Smooth muscle cell (in vitro differentiated cells): ENCODE results near the gene WASHC1. TPM values are rescaled to one million over a fixed set of nuclear protein-coding genes. Genes with fewer than 3 reads are reported as not detected.
"Not testable (repeated sequence)": the region's sequence is repeated elsewhere in the genome, so short reads cannot be mapped to it uniquely, and the experiment has no call there.

ENCODE experiments used
- DNase-seq: peaks from one replicate; lab custom pipeline; 2025; ENCODE audit not compliant: unreplicated experiment; lab: John Stamatoyannopoulos, UW
- H2AFZ ChIP-seq: fragments of 200-600 bp; sonication (generic); 2 replicates; pipeline ENCODE4 v1.6.0; 2016; ENCODE audit warnings: antibody characterized with exemption, low read depth, mild to moderate bottlenecking
- H3F3A ChIP-seq: fragments of 200-600 bp; sonication (generic); 2 replicates; pipeline ENCODE4 v1.6.0; 2017; ENCODE audit warnings: antibody characterized with exemption, low read depth
- H3K27ac ChIP-seq: fragments of 200-600 bp; sonication (generic); 2 replicates; pipeline ENCODE4 v1.5.1; 2016; ENCODE audit warnings: low read depth, mild to moderate bottlenecking
- H3K27me3 ChIP-seq: fragments of 200-600 bp; sonication (generic); 2 replicates; pipeline ENCODE4 v1.6.1; 2016; ENCODE audit warnings: low read depth, mild to moderate bottlenecking
- H3K36me3 ChIP-seq: fragments of 200-600 bp; sonication (generic); 2 replicates; pipeline ENCODE4 v1.5.1; 2016; ENCODE audit warnings: low read depth
- H3K4me1 ChIP-seq: fragments of 200-600 bp; sonication (generic); 2 replicates; pipeline ENCODE4 v1.5.1; 2016; ENCODE audit warnings: low read depth
- H3K4me2 ChIP-seq: fragments of 200-600 bp; sonication (generic); 2 replicates; pipeline ENCODE4 v1.6.0; 2016; ENCODE audit warnings: mild to moderate bottlenecking
- H3K4me3 ChIP-seq: fragments of 200-600 bp; sonication (generic); 2 replicates; pipeline ENCODE4 v1.5.1; 2016; ENCODE audit warnings: mild to moderate bottlenecking
- H3K79me2 ChIP-seq: fragments of 200-600 bp; sonication (generic); 2 replicates; pipeline ENCODE4 v1.6.0; 2016; ENCODE audit warnings: low read depth, mild to moderate bottlenecking
- H3K9ac ChIP-seq: fragments of 200-600 bp; sonication (generic); 2 replicates; pipeline ENCODE4 v1.6.0; 2016; ENCODE audit warnings: low read depth
- H3K9me3 ChIP-seq: fragments of 200-600 bp; sonication (generic); replicated peaks from 2 replicates; pipeline ENCODE4 v1.5.1; 2016; ENCODE audit warnings: low read depth
- H4K20me1 ChIP-seq: fragments of 200-600 bp; sonication (generic); 2 replicates; pipeline ENCODE4 v1.6.0; 2016; ENCODE audit warnings: low read depth
- WGBS: methylation state at CpG from one replicate; pipeline ENCODE4 v1.1.7; 2016; ENCODE audit warnings: low lambda C conversion rate; 5-methylcytosine and 5-hydroxymethylcytosine counted together
- polyA plus RNA-seq: library from polyadenylated mRNA; unstranded; fragments of >200 nt; fragmentation: Nextera tagmentation; extraction: Ambion mirVana; gene quantifications from 2 replicates; pipeline ENCODE4 v1.2.1, GENCODE V29; 2016
- total RNA-seq: library from RNA; depleted of rRNA; stranded (reverse); fragments of >200 nt; gene quantifications from 2 replicates; pipeline ENCODE4 v1.2.3, GENCODE V29; 2014

Gene WASHC1
- total and polyA plus RNA-seq, 2 experiments from 2014 or later: 4.0 to 9.9 TPM

- H3K27me3 ChIP-seq: not testable (repeated sequence)
Observed at GRCh38 chr9:48190-48842, 19.1 kb upstream of the WASHC1 start.

GRCh38 chr9:46639-47271 lies 17.5 kb upstream of the WASHC1 start:
- H3K36me3 ChIP-seq, H3K4me2 ChIP-seq, H3K9me3 ChIP-seq, H3K27ac ChIP-seq, H3K79me2 ChIP-seq, H4K20me1 ChIP-seq, DNase-seq, H3F3A ChIP-seq, H3K4me3 ChIP-seq, H2AFZ ChIP-seq, H3K27me3 ChIP-seq, H3K9ac ChIP-seq, H3K4me1 ChIP-seq: not testable (repeated sequence)
- 88% methylated on average over 11 of the region's 12 CpGs for WGBS

More at GRCh38 chr9:48190-48842, 19.1 kb upstream of the WASHC1 start:
- not testable (repeated sequence) for DNase-seq, H3K4me3 ChIP-seq, H3K4me1 ChIP-seq, H3K27ac ChIP-seq, H3K4me2 ChIP-seq, H3K9me3 ChIP-seq, H2AFZ ChIP-seq, H3K36me3 ChIP-seq, H3F3A ChIP-seq, H3K79me2 ChIP-seq, H3K9ac ChIP-seq, H4K20me1 ChIP-seq
- 75% methylated on average over 5 of the region's 5 CpGs for WGBS

GRCh38 chr9:46164-46563 lies 16.9 kb upstream of the WASHC1 start:
- not testable (repeated sequence) for H3K9ac ChIP-seq, H3K27ac ChIP-seq, DNase-seq, H3K4me1 ChIP-seq, H3K4me3 ChIP-seq, H2AFZ ChIP-seq, H3K9me3 ChIP-seq, H3K36me3 ChIP-seq, H3K79me2 ChIP-seq, H3K4me2 ChIP-seq, H3F3A ChIP-seq, H4K20me1 ChIP-seq, H3K27me3 ChIP-seq
- WGBS: 47% methylated on average over 6 of the region's 6 CpGs

- not testable (repeated sequence) for H4K20me1 ChIP-seq, H3K9me3 ChIP-seq, H3K27me3 ChIP-seq, H3F3A ChIP-seq, H3K4me2 ChIP-seq, DNase-seq, H3K9ac ChIP-seq, H3K4me1 ChIP-seq, H3K27ac ChIP-seq, H2AFZ ChIP-seq, H3K79me2 ChIP-seq, H3K4me3 ChIP-seq, H3K36me3 ChIP-seq
- WGBS: 93% methylated on average over 16 of the region's 16 CpGs
Observed at GRCh38 chr9:45180-45878, 16.1 kb upstream of the WASHC1 start.

GRCh38 chr9:44416-44815 lies 15.2 kb upstream of the WASHC1 start:
- not testable (repeated sequence) for H2AFZ ChIP-seq, H4K20me1 ChIP-seq, H3K27me3 ChIP-seq, H3K36me3 ChIP-seq, H3F3A ChIP-seq, H3K27ac ChIP-seq, H3K4me3 ChIP-seq, H3K79me2 ChIP-seq, H3K9ac ChIP-seq, H3K4me2 ChIP-seq, H3K4me1 ChIP-seq, DNase-seq, H3K9me3 ChIP-seq
- WGBS: 64% methylated on average over 3 of the region's 3 CpGs

- H2AFZ ChIP-seq, H3K4me2 ChIP-seq, H3K36me3 ChIP-seq, DNase-seq, H3F3A ChIP-seq, H3K4me3 ChIP-seq, H3K9me3 ChIP-seq, H3K79me2 ChIP-seq, H3K9ac ChIP-seq, H3K4me1 ChIP-seq, H4K20me1 ChIP-seq, H3K27ac ChIP-seq, H3K27me3 ChIP-seq: not testable (repeated sequence)
- 81% methylated on average over 3 of the region's 3 CpGs for WGBS
Observed at GRCh38 chr9:43636-44035, 14.4 kb upstream of the WASHC1 start.

GRCh38 chr9:43116-43515 lies 13.9 kb upstream of the WASHC1 start:
- not testable (repeated sequence) for H3K4me3 ChIP-seq, DNase-seq

GRCh38 chr9:41819-42218 lies 12.6 kb upstream of the WASHC1 start:
- not testable (repeated sequence) for H3K27me3 ChIP-seq, H4K20me1 ChIP-seq, H3K9ac ChIP-seq, H3F3A ChIP-seq, H3K9me3 ChIP-seq, H3K4me1 ChIP-seq, H2AFZ ChIP-seq, H3K4me3 ChIP-seq, H3K79me2 ChIP-seq, H3K27ac ChIP-seq, DNase-seq, H3K4me2 ChIP-seq, H3K36me3 ChIP-seq
- WGBS: 94% methylated on average over 2 of the region's 2 CpGs

More at GRCh38 chr9:43116-43515, 13.9 kb upstream of the WASHC1 start:
- H2AFZ ChIP-seq, H3K9ac ChIP-seq, H3K4me2 ChIP-seq, H3K4me1 ChIP-seq, H3K27me3 ChIP-seq, H3K36me3 ChIP-seq, H3F3A ChIP-seq, H3K9me3 ChIP-seq, H3K79me2 ChIP-seq, H4K20me1 ChIP-seq, H3K27ac ChIP-seq: not testable (repeated sequence)
- 75% methylated on average over 2 of the region's 3 CpGs for WGBS
